ENCODE measurements around the gene PI4K2A. TPM values are rescaled to one million over a fixed set of nuclear protein-coding genes. Genes with fewer than 3 reads are reported as not detected.
"Not testable (repeated sequence)": the region's sequence is repeated elsewhere in the genome, so short reads cannot be mapped to it uniquely, and the experiment has no call there.

Gene PI4K2A
- polyA plus RNA-seq, 3 donors, result 17.4 to 20.8 (median 18.9) TPM

GRCh38 chr10:97686962-97687784, 46.7 kb downstream of the PI4K2A start, which contains the start of gene AVPI1:
Gene AVPI1 (minus strand): TSS chr10:97687241. CDS start chr10:97679905, 7,336 bp downstream.
- peak; percentile 83 to 96 (median 93) for DNase-seq (ENCODE audit: extremely low read depth in 1 of 11, low read depth in 9 of 11, low spot score in 4 of 11)

GRCh38 chr10:97687785-97688781, 47.6 kb downstream of the PI4K2A start:
- DNase-seq (ENCODE audit: extremely low read depth in 1 of 11, low read depth in 9 of 11, low spot score in 4 of 11), result no peak

DNA sequence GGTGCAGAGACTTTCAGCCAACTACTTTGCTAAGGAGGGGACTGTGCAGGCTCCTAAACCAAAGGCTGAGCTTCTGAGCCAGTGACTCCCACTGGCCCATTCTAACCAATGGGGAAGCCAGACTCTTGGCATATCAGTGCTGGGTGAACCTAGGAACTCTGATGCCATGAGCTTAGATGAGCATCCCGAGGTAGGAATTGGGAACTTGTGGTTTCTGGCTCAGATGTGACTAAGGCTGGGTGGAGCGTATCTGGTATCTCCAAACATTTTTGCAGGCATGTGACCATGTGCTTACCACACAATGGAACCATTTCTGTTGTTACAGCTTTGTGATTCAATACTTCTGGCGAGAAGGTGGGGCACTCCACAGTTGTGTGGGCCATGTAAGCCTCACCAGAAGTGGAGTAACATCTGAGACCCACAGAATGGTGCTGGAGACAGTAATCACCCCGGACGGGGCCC, 49.1 kb downstream of the PI4K2A start:
- DNase-seq (ENCODE audit: extremely low read depth in 1 of 11, low read depth in 9 of 11, low spot score in 4 of 11), result no peak

- DNase-seq (ENCODE audit: extremely low read depth in 1 of 11, low read depth in 9 of 11, low spot score in 4 of 11), result no peak
Measured at GRCh38 chr10:97690133-97690532, 49.7 kb downstream of the PI4K2A start.

DNA sequence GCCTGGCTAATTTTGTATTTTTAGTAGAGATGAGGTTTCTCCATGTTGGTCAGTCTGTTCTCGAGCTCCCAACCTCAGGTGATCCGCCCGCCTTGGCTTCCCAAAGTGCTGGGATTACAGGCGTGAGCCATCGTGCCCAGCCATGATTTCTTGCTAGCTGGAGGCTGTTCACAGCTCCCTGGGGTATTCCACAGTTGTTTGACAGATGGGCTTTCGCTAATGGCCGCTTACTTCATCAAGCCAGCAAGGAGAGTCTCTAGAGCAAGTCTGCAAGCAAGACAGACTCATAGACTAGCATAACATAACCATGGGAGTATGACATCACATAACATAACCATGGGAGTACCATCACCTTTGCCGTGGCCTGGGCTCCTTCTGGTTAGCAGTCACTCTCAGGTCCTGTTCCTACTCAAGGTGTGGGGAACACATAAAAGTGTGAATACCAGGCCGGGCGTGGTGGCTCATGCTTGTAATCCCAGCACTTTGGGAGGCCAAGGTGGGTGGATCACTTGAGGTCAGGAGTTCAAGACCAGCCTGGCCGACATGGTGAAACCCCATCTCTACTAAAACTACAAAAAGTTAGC, 57.7 kb downstream of the PI4K2A start:
- DNase-seq (ENCODE audit: extremely low read depth in 1 of 11, low read depth in 9 of 11, low spot score in 4 of 11), result not testable (repeated sequence)

DNA sequence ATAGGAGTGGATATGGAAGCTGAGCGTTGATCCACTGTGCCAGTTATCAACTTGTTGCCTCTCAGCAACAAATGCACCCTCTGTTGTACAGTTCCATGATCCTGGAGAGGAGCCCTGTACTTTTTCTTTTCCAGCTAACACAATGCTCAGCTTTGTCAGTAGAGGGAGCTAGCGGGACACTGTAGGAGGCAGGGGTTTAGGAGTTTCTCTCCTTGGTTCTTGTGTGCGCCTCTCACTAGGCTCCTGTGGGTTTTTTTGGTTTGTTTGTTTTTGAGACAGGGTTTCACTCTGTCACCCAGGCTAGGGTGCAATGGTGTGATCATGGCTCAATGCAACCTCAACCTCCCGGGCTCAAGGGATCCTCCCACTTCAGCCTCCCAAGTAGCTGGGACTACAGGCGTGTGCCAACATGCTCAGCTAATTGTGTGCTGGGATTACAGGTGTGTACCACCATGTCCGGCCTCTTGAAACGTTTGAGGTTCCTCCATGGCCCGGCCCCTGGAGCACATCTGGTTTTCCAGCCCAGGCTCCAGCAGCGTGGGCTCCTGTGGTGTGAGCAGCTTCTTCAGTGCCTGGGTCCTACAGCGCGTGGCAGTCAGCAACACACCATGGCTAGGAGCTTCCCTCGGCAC, 61.1 kb downstream of the PI4K2A start:
- peak in 5 of 11 donors; percentile 48 to 63 (median 59) for DNase-seq (ENCODE audit: extremely low read depth in 1 of 11, low read depth in 9 of 11, low spot score in 4 of 11)

DNA sequence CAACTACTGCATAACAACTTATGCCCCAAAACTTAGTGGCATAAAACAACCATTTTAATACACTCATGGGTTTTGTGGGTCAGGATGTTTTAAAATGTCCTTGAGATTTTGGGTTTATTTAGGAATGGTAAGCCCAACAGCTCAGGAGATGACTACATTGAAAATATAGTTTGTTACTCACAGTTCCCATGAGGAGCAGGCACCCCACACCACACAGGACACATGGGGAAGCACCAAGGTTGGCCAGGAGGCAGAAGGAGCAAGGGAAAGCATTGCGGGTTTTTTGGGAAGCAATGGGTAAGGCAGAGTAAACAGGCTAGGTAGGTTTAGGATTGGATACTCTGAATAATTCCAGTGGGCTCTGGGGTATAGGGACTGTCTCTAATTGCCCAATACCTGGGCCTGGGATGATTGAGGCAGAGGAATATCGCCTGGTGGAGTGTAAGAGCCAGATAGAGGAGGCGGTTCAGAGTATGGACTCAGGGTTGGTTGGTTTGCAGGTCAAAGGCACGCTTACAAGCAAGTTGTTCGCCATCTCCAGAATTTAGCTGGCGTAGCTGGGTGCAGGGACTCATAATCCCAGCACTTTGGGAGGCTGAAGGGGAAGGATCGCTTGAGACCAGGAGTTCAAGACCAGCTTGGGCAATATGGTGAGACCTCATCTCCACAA, 63.1 kb downstream of the PI4K2A start:
- DNase-seq (ENCODE audit: extremely low read depth in 1 of 11, low read depth in 9 of 11, low spot score in 4 of 11), result no peak

GRCh38 chr10:97704341-97704740, 63.9 kb downstream of the PI4K2A start:
- no peak for DNase-seq (ENCODE audit: extremely low read depth in 1 of 11, low read depth in 9 of 11, low spot score in 4 of 11)

DNA sequence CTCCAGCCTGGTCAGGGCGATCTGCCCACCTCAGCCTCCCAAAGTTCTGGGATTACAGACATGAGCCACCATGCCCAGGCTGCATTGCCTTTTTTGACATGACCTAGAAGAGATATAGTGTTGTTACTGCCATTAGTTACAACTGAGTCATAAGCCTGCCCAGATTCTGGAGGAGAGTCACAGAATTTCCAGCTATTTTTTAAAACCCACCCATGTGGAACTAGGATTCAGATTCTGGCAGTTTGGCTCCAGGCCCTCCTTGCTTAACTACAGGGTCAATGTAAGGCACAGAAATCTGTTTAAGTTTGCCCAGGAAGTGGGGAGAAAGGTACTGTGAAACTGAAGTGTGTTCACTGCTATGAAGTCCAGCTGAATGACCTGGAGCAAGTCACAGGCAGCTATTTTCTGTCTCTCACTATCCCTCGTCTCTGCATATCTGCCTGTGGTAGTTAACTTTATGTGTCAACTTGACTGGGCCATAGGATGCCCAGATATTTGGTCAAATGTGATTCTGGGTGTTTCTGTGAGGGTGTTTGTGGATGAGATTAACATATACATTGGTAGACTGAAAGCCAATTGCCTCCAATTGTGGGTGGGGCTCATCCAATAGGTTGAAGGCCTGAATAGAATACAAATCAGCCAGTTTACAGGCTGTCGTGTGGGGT, 64.7 kb downstream of the PI4K2A start:
- DNase-seq (ENCODE audit: extremely low read depth in 1 of 11, low read depth in 9 of 11, low spot score in 4 of 11), result no peak

GRCh38 chr10:97707134-97707861, 66.8 kb downstream of the PI4K2A start:
- no peak for DNase-seq (ENCODE audit: extremely low read depth in 1 of 11, low read depth in 9 of 11, low spot score in 4 of 11)

DNA sequence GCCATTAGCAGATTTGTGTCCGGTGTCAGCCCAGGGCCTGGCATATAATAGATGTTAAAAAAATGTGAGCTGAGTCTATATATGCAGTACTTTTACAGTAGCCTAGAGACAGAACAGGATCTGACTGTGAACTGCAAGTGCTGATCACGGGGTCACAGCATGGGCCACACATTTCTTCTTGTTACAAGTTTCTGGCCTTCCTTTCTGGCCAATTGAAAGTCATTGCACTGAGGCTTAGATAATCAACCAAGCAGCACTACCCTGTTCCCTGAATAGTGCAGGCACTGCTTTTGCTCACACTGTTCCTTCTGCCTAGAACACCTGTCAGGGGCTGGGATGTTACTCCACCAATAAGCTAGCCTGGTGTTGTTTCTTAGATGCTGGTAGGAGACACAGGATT, 67.7 kb downstream of the PI4K2A start:
- DNase-seq (ENCODE audit: extremely low read depth in 1 of 11, low read depth in 9 of 11, low spot score in 4 of 11), result no peak

- peak in 6 of 11 donors; percentile 47 to 83 (median 70) for DNase-seq (ENCODE audit: extremely low read depth in 1 of 11, low read depth in 9 of 11, low spot score in 4 of 11)
Measured at GRCh38 chr10:97708976-97709946, 68.8 kb downstream of the PI4K2A start.

GRCh38 chr10:97711640-97712572, 71.4 kb downstream of the PI4K2A start:
- no peak for DNase-seq (ENCODE audit: extremely low read depth in 1 of 11, low read depth in 9 of 11, low spot score in 4 of 11)

DNA sequence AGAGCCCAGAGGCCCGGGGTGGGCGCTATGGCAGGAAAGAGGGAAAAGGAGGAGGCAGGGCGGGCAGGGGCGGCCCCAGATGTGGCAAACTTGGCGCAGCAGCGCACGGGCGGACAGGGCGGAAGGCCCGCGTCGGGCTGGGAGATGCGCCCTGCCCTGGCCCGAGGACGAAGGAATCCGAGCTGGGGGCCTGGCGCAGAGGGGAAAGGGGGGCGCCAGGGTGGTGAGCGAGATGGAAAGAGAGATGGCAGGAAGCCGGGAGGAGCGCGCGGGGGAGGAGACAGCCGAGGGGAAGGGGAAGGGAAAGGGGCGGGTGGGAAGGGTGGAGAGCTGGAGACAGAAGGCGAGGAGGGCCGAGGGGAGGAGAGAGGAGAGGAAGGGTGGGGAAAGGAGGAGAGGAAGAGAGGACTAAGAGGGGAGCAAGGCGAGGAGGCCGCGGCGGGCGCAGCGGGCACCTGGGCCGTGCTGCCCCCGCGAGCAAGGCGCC, 72.9 kb downstream of the PI4K2A start, which contains the start of gene MARVELD1:
TSS of gene MARVELD1 (plus strand) at position 392 of the 487 bp plus-strand sequence. CDS start 147 bp downstream, outside the sequence.
- DNase-seq (ENCODE audit: extremely low read depth in 1 of 11, low read depth in 9 of 11, low spot score in 4 of 11), result peak in 7 of 11 donors; percentile 39 to 81 (median 75)

Measured in renal cortex interstitium (tissue), 11 donors.